Ascending aorta (tissue), 2 donors: Measurements from ENCODE around the gene MFGE8. TPM values are rescaled to one million over a fixed set of nuclear protein-coding genes. Genes with fewer than 3 reads are reported as not detected.

Experiments
- DNase-seq, 2 donors: peaks; one replicate each; pipeline ENCODE4 v3.0.0-alpha.2; 2019; ENCODE audit warnings: low spot score in 2 of 2
- H3K27ac ChIP-seq, 2 donors: fragments of 200-600 bp; sonication (generic); one replicate each; pipeline ENCODE4 v1.5.1; 2016 to 2017; ENCODE audit warnings: mild to moderate bottlenecking in 1 of 2
- H3K27me3 ChIP-seq: fragments of 200-600 bp; sonication (generic); one replicate; pipeline ENCODE4 v1.5.1; 2017
- H3K36me3 ChIP-seq, 2 donors: fragments of 200-600 bp; sonication (generic); one replicate each; pipeline ENCODE4 v1.5.1; 2016
- H3K4me1 ChIP-seq, 2 donors: fragments of 200-600 bp; sonication (generic); one replicate each; pipeline ENCODE4 v1.5.1; 2016 to 2017; ENCODE audit warnings: mild to moderate bottlenecking in 1 of 2
- H3K4me3 ChIP-seq, 2 donors: fragments of 200-600 bp; sonication (generic); one replicate each; pipeline ENCODE4 v1.5.1; 2016 to 2017; ENCODE audit warnings: mild to moderate bottlenecking in 1 of 2
- H3K9me3 ChIP-seq, 2 donors: fragments of 200-600 bp; sonication (generic); one replicate each; pipeline ENCODE4 v1.5.1; 2016
- intact Hi-C: fragments of 100-400 bp; cut with DNase I; formaldehyde crosslinking; loops from one replicate; pipeline ENCODE4 v1.15.1; 2023
- total RNA-seq: library from RNA; depleted of rRNA; stranded (reverse); fragments of >200 nt; gene quantifications from one replicate; pipeline ENCODE4 v1.1.0, GENCODE V29; 2016
- TF ChIP-seq, protein P1 (sequence below), 3 experiments: fragments of 200-600 bp in 2 of 3; fragments of 450-650 bp in 1 of 3; sonication (generic) in 2 of 3; IDR thresholded peaks; one replicate each; pipeline ENCODE4 v1.5.1; 2016 to 2019; ENCODE audit warnings: antibody characterized with exemption in 3 of 3, mild to moderate bottlenecking in 1 of 3, moderate library complexity in 1 of 3

MFGE8 gene
- total RNA-seq, 1 donor from 2014 or later: 1,738 TPM

DNA sequence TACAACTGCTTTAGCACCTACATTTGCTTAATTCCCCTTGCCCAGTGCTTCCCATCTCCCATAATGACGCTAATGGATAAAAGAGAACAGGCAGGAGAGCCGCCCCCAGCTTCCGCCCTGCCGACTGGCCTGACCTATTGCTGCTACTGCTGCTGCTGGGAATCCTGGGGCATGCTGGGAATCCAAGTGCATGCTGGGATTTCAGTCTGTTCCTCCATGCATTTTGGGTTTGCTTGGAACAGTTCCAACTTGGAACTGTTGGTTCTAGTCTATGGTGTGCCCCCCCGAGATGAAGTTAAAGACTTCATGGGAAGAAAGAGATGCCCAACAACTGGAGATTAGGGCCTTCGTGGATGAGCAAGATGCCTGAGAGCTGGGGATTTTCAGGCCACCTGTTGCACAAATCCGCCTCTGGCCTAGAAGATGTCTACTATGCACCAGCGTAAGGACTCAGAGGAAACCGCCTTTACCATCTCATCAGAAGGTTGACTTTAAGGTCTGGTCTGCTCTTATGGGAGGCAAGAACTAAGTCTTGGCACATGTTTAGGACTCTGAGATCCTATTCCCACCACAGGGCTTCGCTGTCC lies 46.8 kb downstream of the MFGE8 start:
- no peak for DNase-seq
- TF ChIP-seq, protein P1, sequence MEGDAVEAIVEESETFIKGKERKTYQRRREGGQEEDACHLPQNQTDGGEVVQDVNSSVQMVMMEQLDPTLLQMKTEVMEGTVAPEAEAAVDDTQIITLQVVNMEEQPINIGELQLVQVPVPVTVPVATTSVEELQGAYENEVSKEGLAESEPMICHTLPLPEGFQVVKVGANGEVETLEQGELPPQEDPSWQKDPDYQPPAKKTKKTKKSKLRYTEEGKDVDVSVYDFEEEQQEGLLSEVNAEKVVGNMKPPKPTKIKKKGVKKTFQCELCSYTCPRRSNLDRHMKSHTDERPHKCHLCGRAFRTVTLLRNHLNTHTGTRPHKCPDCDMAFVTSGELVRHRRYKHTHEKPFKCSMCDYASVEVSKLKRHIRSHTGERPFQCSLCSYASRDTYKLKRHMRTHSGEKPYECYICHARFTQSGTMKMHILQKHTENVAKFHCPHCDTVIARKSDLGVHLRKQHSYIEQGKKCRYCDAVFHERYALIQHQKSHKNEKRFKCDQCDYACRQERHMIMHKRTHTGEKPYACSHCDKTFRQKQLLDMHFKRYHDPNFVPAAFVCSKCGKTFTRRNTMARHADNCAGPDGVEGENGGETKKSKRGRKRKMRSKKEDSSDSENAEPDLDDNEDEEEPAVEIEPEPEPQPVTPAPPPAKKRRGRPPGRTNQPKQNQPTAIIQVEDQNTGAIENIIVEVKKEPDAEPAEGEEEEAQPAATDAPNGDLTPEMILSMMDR (IDR thresholded peaks at IDR 0.05): no peak
- H3K9me3 ChIP-seq: no peaks in the 10 kb centered on the region
- H3K4me1 ChIP-seq: no peaks in the 10 kb centered on the region
- H3K27me3 ChIP-seq: no peaks in the 10 kb centered on the region
- no peak overlapping the region for H3K4me3 ChIP-seq
- no peak overlapping the region for H3K27ac ChIP-seq
- no peaks in the 10 kb centered on the region for H3K36me3 ChIP-seq
- intact Hi-C loops: no loop called here

DNA sequence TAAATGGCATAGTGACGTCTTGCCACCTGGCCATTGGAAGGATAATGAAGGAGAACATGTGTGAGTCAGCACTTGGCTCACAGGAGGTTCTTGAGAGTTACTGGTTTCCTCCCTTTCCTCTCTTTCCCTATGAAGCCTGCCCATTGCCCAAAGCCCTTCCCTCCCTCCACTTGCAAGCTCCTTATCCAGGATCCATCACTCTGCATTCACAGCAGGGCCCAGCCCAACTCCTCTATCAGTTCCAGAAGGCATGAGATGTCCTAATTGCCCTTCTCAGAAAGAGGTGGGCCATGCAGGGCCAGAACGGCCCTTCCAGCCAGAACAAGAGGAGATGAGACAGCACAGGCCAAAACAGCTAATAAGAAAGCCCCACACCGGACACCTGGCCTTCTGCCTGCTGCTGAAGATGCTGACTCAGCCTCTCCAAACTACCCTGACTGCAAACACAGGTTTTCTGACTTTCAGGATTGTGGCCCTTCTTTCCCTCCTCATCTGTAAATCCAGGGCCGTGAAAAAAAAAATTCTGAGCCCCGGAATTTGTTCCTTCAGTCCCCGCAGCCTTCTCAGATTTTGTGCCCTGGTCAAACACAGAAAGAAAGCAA lies 47.6 kb downstream of the MFGE8 start:
- Histone ChIP-seq H3K4me3 (no peak overlapping the region), H3K36me3 (peaks cover 2 to 5% of the 10 kb centered on the region in 2 donors), H3K9me3 (no peaks in the 10 kb centered on the region), H3K27me3 (no peaks in the 10 kb centered on the region), H3K4me1 (no peaks in the 10 kb centered on the region), H3K27ac (no peak overlapping the region)
- TF ChIP-seq, protein P1 (IDR thresholded peaks at IDR 0.05): no peak
- intact Hi-C loops: no loop called here
- no peak for DNase-seq

DNA sequence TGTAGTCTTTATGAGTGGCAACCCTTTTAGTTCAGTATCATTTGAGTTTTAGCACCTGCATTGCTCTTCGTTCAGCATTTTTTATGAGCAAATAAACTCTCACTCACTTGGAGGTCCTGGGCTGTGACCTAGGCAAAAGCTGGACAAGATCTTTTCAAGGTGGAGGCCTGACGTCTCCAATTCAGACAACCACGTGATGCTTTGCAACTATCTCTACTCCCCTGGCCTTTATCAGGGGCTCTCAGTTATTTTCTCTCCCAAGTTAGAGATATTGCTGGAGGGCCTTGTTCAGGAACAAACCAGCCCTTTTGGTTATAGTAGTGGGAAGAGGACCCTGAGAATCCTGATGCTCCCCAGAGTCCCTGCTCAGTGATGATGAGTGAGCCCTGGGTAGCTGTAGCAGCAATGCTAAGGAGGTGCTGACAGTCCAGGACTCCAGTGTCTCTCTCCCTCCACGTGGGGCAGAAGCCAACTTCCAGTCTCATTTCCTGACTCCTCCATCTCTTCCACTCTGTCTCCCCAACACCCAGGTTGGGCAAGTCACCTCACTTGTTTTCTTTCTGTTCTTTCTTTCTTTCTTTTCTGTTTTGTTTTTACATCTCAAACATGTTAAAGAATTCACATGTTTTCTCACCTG lies 48.2 kb downstream of the MFGE8 start:
- Histone ChIP-seq H3K27ac (no peak overlapping the region), H3K36me3 (peaks cover 6 to 11% of the 10 kb centered on the region in 2 donors), H3K4me3 (no peak overlapping the region), H3K9me3 (no peaks in the 10 kb centered on the region), H3K4me1 (no peaks in the 10 kb centered on the region), H3K27me3 (no peaks in the 10 kb centered on the region)
- TF ChIP-seq, protein P1 (IDR thresholded peaks at IDR 0.05): no peak
- DNase-seq: no peak
- intact Hi-C loops: no loop called here

DNA sequence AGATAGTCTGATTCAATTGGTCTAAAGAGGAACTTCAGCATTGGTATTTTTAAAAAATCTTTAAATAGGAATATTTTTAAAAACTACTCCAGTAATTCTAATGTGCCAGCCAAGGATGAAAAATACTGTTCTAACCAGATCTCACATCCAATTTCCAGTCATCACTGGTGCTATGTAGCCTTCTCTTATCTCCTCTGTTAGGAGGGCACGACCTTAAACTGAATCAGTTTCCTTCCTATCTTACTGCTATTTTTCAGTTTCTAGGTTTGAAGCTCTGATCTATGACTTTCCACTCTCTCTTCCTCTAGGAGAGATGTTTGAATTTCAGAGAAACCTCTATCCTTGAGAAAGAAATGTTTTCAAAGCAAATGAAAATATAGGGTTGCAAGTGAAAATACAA lies 49.8 kb downstream of the MFGE8 start:
- TF ChIP-seq, protein P1 (IDR thresholded peaks at IDR 0.05): no peak
- H3K27me3 ChIP-seq: no peaks in the 10 kb centered on the region
- intact Hi-C loops: no loop called here
- H3K4me1 ChIP-seq: no peaks in the 10 kb centered on the region
- H3K27ac ChIP-seq: no peak overlapping the region
- DNase-seq: no peak
- H3K36me3 ChIP-seq: peaks cover 6 to 22% of the 10 kb centered on the region in 2 donors
- no peak overlapping the region for H3K4me3 ChIP-seq
- no peaks in the 10 kb centered on the region for H3K9me3 ChIP-seq

DNA sequence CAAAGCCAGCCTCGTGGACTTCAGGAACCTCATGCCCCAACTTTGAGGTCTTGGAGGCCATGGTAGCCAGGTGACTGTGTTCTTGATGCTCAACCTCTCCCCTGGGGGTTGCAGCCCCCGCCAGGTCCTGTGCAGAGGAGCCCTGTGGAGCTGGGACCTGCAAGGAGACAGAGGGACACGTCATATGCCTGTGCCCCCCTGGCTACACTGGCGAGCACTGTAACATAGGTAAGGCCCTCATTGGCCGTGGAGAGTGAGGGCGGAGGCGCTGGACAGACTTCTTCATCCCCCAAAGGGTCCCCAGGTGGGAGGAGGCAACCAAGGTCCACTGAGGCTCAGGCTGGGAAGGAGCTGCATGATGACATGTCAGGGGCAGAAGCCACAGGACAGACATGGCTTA lies 53.0 kb downstream of the MFGE8 start:
- intact Hi-C loops: no loop called here
- no peaks in the 10 kb centered on the region for H3K9me3 ChIP-seq
- H3K4me3 ChIP-seq: no peak overlapping the region
- TF ChIP-seq, protein P1 (IDR thresholded peaks at IDR 0.05): no peak
- H3K27ac ChIP-seq: no peak overlapping the region
- no peak for DNase-seq
- H3K36me3 ChIP-seq: peaks cover 6 to 24% of the 10 kb centered on the region in 2 donors
- no peaks in the 10 kb centered on the region for H3K27me3 ChIP-seq
- no peaks in the 10 kb centered on the region for H3K4me1 ChIP-seq
